Small intestine (tissue), 16 donors: Measurements from ENCODE around the gene TMEM243. TPM values are rescaled to one million over a fixed set of nuclear protein-coding genes. Genes with fewer than 3 reads are reported as not detected.
A peak's percentile ranks its signal among the peaks of the same experiment; 100 is the strongest.
"Not testable (repeated sequence)": the region's sequence is repeated elsewhere in the genome, so short reads cannot be mapped to it uniquely, and the experiment has no call there.

Source experiments
- DNase-seq, 2 donors: peaks; one replicate each; pipeline versions ENCODE4 v3.0.0 to v3.0.0-alpha.2; 2013
- FAIRE-seq: peaks from 2 replicates; lab custom pipeline; 2012; peaks lifted over from hg19 to GRCh38; lab: Jason Lieb, UNC
- H3K27ac ChIP-seq, 3 donors: one replicate each; pipeline ENCODE4 v1.5.1; 2013; ENCODE audit warnings: low read length in 2 of 3, mild to moderate bottlenecking in 2 of 3, control low read depth in 1 of 3, inconsistent platforms in 1 of 3, low read depth in 1 of 3, moderate library complexity in 1 of 3
- H3K27me3 ChIP-seq, 3 donors: one replicate each; pipeline ENCODE4 v1.6.1; 2013; ENCODE audit warnings: low read length in 3 of 3, inconsistent platforms in 1 of 3; ENCODE audit not compliant: control insufficient read depth in 3 of 3, insufficient read depth in 3 of 3
- H3K36me3 ChIP-seq, 3 donors: one replicate each; pipeline ENCODE4 v1.6.1; 2013; ENCODE audit warnings: low read length in 3 of 3, inconsistent platforms in 1 of 3, low read depth in 1 of 3, mild to moderate bottlenecking in 1 of 3, moderate library complexity in 1 of 3; ENCODE audit not compliant: control insufficient read depth in 3 of 3, insufficient read depth in 2 of 3
- H3K4me1 ChIP-seq, 3 donors: one replicate each; pipeline ENCODE4 v1.6.1; 2013; ENCODE audit warnings: low read length in 2 of 3, inconsistent platforms in 1 of 3, low read depth in 1 of 3, mild to moderate bottlenecking in 1 of 3, moderate library complexity in 1 of 3; ENCODE audit not compliant: control insufficient read depth in 3 of 3, insufficient read depth in 2 of 3
- H3K4me3 ChIP-seq, 3 donors: one replicate each; pipeline ENCODE4 v1.5.1; 2013; ENCODE audit warnings: low read length in 3 of 3, control low read depth in 1 of 3, inconsistent platforms in 1 of 3, low read depth in 1 of 3, mild to moderate bottlenecking in 1 of 3, moderate library complexity in 1 of 3
- H3K9me3 ChIP-seq, 2 donors: one replicate each; pipeline ENCODE4 v1.6.1; 2013; ENCODE audit warnings: low read depth in 1 of 2, low read length in 1 of 2; ENCODE audit not compliant: control insufficient read depth in 2 of 2, insufficient read depth in 1 of 2
- WGBS, 3 donors: extraction: QIAGEN DNeasy Blood & Tissue Kit; methylation state at CpG; one replicate each; pipeline ENCODE4 v1.1.7; 2013; 5-methylcytosine and 5-hydroxymethylcytosine counted together
- long read RNA-seq, 10 donors: transcript quantifications; one replicate each; lab custom pipeline, GENCODE V29; 2026
- polyA plus RNA-seq, 4 donors: library from polyadenylated mRNA; stranded (reverse) in 3 of 4; unstranded in 1 of 4; fragments of 200-250 nt in 3 of 4; fragments of 120-200 nt in 1 of 4; gene quantifications; one replicate each; pipeline versions ENCODE4 v1.2.1 to v1.2.3, GENCODE V29; 2013
- donor health status: healthy with polysubstance abuse.
- donor health status: control.
- donor health status: control.
- donor health status: Bipolar disorder and iron deficiency.
- donor health status: healthy.

The TMEM243 gene, protein sequence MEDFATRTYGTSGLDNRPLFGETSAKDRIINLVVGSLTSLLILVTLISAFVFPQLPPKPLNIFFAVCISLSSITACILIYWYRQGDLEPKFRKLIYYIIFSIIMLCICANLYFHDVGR
- 10 to 100 TPM; 18.6 to 47.7 (median 33.5) TPM for polyA plus RNA-seq
- long read RNA-seq, donor 1, transcript TMEM243-203 (5 exons, 1,273 nt): major isoform, 22 of 75 reads
- long read RNA-seq, donor 1, transcript TMEM243-201 (4 exons, 1,063 nt): major isoform, 22 of 75 reads
- long read RNA-seq, donor 1, partial matches to known transcripts: 30 of 75 reads
- long read RNA-seq, donor 1, other reads (novel, unspliced or antisense): 0 of 75 reads
- long read RNA-seq, donor 2, transcript TMEM243-201 (4 exons, 1,063 nt): minor isoform, 7 of 18 reads
- long read RNA-seq, donor 2, transcript TMEM243-203 (5 exons, 1,273 nt): major isoform, 9 of 18 reads
- long read RNA-seq, donor 2, partial matches to known transcripts: 0 of 18 reads
- long read RNA-seq, donor 2, other reads (novel, unspliced or antisense): 0 of 18 reads
- long read RNA-seq, donor 3, transcript TMEM243-201 (4 exons, 1,063 nt): major isoform, 9 of 16 reads
- long read RNA-seq, donor 3, partial matches to known transcripts: 0 of 16 reads
- long read RNA-seq, donor 3, other reads (novel, unspliced or antisense): 0 of 16 reads
- long read RNA-seq, donor 4, partial matches to known transcripts: 0 of 1 reads
- long read RNA-seq, donor 4, other reads (novel, unspliced or antisense): 0 of 1 reads
- long read RNA-seq, donor 5, partial matches to known transcripts: 0 of 1 reads
- long read RNA-seq, donor 5, other reads (novel, unspliced or antisense): 0 of 1 reads
- long read RNA-seq, donor 6, transcript TMEM243-201 (4 exons, 1,063 nt): major isoform, 13 of 26 reads
- long read RNA-seq, donor 6, transcript TMEM243-203 (5 exons, 1,273 nt): minor isoform, 12 of 26 reads
- long read RNA-seq, donor 6, partial matches to known transcripts: 0 of 26 reads
- long read RNA-seq, donor 6, other reads (novel, unspliced or antisense): 0 of 26 reads
- long read RNA-seq, donor 7, transcript TMEM243-201 (4 exons, 1,063 nt): major isoform, 5 of 9 reads
- long read RNA-seq, donor 7, partial matches to known transcripts: 0 of 9 reads
- long read RNA-seq, donor 7, other reads (novel, unspliced or antisense): 0 of 9 reads
- long read RNA-seq, donor 8, partial matches to known transcripts: 0 of 2 reads
- long read RNA-seq, donor 8, other reads (novel, unspliced or antisense): 0 of 2 reads
- long read RNA-seq, donor 9, partial matches to known transcripts: 0 of 4 reads
- long read RNA-seq, donor 9, other reads (novel, unspliced or antisense): 0 of 4 reads
- long read RNA-seq, donor 10, transcript TMEM243-201 (4 exons, 1,063 nt): minor isoform, 8 of 21 reads
- long read RNA-seq, donor 10, transcript TMEM243-203 (5 exons, 1,273 nt): major isoform, 10 of 21 reads
- long read RNA-seq, donor 10, partial matches to known transcripts: 0 of 21 reads
- long read RNA-seq, donor 10, other reads (novel, unspliced or antisense): 0 of 21 reads

DNA sequence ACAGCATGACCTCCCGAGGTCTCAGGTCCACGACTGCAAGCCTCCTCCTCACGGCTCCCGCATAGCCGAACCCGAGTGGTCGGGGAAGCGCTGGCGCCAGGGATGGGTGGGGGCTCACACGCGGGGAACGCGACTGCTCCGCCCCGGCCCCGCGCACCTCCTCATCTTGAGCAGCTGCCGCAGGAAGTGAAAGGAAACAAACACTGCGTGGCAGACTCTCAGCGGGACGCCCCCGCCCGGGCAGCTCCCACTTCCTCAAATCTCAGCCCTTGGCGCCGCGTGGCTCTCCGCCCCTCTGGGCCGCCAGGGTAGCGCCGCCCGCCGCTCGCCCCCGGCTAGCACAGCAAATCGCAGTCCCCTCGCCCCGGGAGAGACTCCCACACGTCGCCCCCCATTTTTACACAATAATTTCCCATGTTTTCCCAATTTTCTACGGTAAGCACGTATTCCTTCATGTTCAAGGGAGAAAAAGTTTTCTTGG is at the start of gene TMEM243:
TMEM243 (minus strand) TSS at position 188 of the 481 bp plus-strand sequence. CDS start 229 bp downstream, outside the sequence.
- DNase-seq: peak; percentile 72 to 85
- Histone ChIP-seq H3K27me3 (peaks cover 0 to 4% (median 0%) of the 10 kb centered on the region in 3 donors), H3K4me3 (peak within 1 kb of the TSS; percentile 92 to 95 (median 95)), H3K4me1 (peaks cover 9 to 14% (median 10%) of the 10 kb centered on the region in 3 donors), H3K27ac (peak within 1 kb of the TSS; percentile 57 to 96 (median 91)), H3K36me3 (peaks cover 0 to 5% (median 0%) of the 10 kb centered on the region in 3 donors), H3K9me3 (no peaks in the 10 kb centered on the region)
- no peak for FAIRE-seq
- WGBS, 3 donors: 0 to 1% (median 0%) methylated on average over 38 to 41 of the region's 41 CpGs

DNA sequence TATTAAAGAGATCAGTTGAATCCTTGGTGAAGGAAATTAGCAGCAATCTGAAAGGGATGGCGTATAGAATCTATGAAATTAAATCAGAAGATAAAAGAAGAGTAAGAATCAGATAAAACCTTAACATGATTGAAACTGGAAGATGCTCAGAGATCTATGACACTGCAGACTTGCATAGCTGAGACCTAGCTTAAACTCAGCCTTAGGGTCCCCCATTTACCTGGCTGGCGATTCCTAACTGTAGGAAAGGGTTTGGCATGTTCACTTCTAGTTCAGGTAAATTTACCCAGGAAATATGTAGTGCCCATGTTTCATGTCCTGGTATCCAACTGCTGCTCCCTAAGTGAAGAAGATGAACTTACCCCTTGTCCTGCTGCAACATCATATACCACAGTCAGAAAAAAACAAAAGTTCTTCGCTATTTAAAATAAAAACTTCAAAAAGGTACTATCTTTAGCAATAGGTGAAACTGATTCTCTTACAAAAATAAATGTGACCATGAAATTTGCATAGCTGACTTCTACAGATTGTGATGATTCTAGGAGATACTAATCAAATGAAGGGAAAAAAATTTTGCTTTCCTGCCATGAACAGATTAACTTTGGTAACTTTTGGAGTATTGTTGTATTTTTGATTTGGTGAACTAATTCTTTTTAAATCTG is 47.8 kb upstream of the TMEM243 start:
- FAIRE-seq (no peak), DNase-seq (no peak)
- Histone ChIP-seq H3K4me3 (no peak overlapping the region), H3K27me3 (no peaks in the 10 kb centered on the region), H3K9me3 (peaks cover 0 to 2% of the 10 kb centered on the region in 2 donors), H3K27ac (no peak overlapping the region), H3K4me1 (no peaks in the 10 kb centered on the region), H3K36me3 (no peaks in the 10 kb centered on the region)
- 82 to 85% (median 83%) methylated on average over 3 of the region's 3 CpGs for WGBS, 3 donors

DNA sequence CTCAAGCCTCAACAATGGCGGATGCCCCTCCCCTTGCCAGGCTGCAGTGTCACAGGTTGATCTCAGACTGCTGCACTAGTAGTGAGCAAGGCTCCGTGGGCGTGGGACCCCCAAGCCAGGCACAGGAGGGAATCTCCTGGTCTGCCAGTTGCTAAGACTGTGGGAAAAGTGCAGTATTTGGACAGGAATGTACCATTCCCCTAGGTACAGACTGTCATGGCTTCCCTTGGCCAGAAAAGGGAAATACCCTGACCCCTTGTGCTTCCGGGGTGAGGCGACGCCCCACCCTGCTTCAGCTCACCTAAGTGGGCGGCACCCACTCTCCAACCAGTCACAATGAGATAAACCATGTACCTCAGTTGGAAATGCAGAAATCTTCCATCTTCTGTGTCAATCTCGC is 44.0 kb upstream of the TMEM243 start:
- 77 to 85% (median 79%) methylated on average over 8 of the region's 8 CpGs for WGBS, 3 donors
- FAIRE-seq (no peak), DNase-seq (no peak)
- H3K27ac ChIP-seq: no peak overlapping the region
- H3K4me1 ChIP-seq: no peaks in the 10 kb centered on the region
- H3K36me3 ChIP-seq: no peaks in the 10 kb centered on the region
- H3K4me3 ChIP-seq: no peak overlapping the region
- peaks cover 0 to 2% of the 10 kb centered on the region in 2 donors for H3K9me3 ChIP-seq
- no peaks in the 10 kb centered on the region for H3K27me3 ChIP-seq

DNA sequence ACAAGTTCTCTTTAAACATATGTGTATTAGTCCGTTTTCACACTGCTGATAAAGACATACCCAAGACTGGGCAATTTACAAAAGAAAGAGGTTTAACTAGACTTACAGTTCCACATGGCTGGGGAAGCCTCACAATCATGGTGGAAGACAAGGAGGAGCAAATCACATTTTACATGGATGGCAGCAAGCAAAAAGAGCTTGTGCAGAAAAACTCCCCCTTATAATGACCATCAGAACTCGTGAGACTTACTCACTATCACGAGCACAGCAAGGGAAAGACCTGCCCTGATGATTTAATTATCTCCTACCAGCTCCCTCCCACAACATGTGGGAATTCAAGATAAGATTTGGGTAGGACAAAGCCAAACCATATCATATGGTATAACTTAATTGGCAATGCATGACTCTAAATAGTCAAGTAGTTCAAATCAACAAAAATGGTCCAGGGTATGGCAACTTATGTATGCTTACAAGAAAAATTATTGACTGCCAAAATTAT is 34.1 kb upstream of the TMEM243 start:
- Histone ChIP-seq H3K27me3 (peaks cover 0 to 6% (median 0%) of the 10 kb centered on the region in 3 donors), H3K4me3 (no peak overlapping the region), H3K27ac (no peak overlapping the region), H3K36me3 (no peaks in the 10 kb centered on the region), H3K4me1 (no peaks in the 10 kb centered on the region), H3K9me3 (no peaks in the 10 kb centered on the region)
- FAIRE-seq (no peak), DNase-seq (no peak)
- WGBS, 3 donors: 58 to 73% (median 65%) methylated on average over 3 of the region's 3 CpGs

DNA sequence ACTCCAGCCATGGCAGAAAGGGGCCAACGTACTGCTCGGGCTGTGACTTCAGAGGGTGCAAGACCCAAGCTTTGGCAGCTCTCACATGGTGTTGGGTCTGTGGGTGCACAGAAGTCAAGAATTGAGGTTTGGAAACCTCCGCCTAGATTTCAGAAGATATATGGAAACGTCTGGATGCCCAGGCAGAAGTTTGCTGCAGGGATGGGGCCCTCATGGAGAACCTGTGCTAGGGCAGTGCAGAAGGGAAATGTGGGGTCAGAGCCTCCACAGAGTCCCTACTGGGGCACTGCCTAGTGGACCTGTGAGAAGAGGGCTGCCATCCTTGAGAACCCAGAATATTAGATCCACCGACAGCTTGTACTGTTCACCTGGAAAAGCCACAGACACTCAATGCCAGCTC is 26.1 kb upstream of the TMEM243 start:
- 83 to 92% (median 91%) methylated on average over 5 of the region's 5 CpGs for WGBS, 3 donors

DNA sequence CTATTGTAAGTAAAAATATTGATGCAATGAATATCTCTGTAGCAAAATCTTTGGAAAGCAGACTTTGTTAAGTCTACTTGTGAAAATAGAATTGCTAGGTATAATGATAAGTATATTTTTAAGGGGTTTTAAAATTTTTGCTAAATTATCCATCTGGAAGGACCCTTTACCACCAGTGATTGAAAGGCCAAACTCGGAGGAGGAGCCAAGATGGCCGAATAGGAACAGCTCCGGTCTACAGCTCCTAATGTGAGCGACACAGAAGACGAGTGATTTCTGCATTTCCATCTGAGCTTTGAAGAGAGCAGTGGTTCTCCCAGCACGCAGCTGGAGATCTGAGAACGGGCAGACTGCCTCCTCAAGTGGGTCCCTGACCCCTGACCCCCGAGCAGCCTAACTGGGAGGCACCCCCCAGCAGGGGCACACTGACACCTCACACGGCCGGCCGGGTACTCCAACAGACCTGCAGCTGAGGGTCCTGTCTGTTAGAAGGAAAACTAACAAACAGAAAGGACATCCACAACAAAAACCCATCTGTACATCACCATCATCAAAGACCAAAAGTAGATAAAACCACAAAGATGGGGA is 19.0 kb upstream of the TMEM243 start:
- not testable (repeated sequence) for H3K4me1 ChIP-seq, H3K27ac ChIP-seq, H3K36me3 ChIP-seq, H3K9me3 ChIP-seq, DNase-seq, FAIRE-seq, H3K4me3 ChIP-seq, H3K27me3 ChIP-seq
- WGBS, 3 donors: 49 to 64% (median 64%) methylated on average over 9 to 11 of the region's 11 CpGs

More for the DNA sequence above, 26.1 kb upstream of the TMEM243 start:
- not testable (repeated sequence) for DNase-seq, FAIRE-seq, H3K4me3 ChIP-seq, H3K27ac ChIP-seq, H3K36me3 ChIP-seq, H3K27me3 ChIP-seq, H3K4me1 ChIP-seq
- H3K9me3 ChIP-seq: peaks cover 0 to 13% of the 10 kb centered on the region in 2 donors

DNA sequence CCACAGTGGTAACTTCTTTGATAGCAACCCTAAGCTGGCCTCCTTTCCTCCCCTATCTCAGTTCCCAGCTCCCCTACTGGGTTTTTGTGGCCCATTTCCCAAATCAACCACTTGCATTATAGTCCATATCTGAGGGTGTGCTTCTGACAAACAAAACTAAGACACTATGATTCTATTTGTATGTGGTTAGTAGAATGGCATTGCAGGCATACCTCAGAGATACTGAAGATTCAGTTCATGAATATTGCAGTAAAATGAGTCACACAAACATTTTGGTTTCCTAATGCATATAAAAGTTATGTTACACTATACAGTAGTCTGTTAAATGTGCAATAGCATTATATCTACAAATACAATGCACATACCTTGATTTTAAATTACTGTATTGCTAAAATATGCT is 15.4 kb upstream of the TMEM243 start:
- Histone ChIP-seq H3K9me3 (no peaks in the 10 kb centered on the region), H3K4me3 (no peak overlapping the region), H3K27ac (no peak overlapping the region), H3K36me3 (no peaks in the 10 kb centered on the region), H3K27me3 (no peaks in the 10 kb centered on the region), H3K4me1 (no peaks in the 10 kb centered on the region)
- DNase-seq (no peak), FAIRE-seq (no peak)
